K562 (cell line): Measurements from ENCODE around the gene LEPROT.

Source experiments
- CEBPB ChIP-seq: fragments of 450-650 bp; IDR thresholded peaks from 2 replicates; pipeline ENCODE4 v1.6.1; 2016; ENCODE audit warnings: missing genetic modification characterization, missing compliant biosample characterization
- TEAD4 ChIP-seq, 2 experiments: sonication (generic) in 1 of 2; formaldehyde crosslinking in 1 of 2; IDR thresholded peaks; 2 replicates each; pipeline versions ENCODE4 v1.6.1 to v1.8.0; 2012 to 2022; ENCODE audit warnings: borderline replicate concordance in 1 of 2, inconsistent platforms in 1 of 2, low read length in 1 of 2, mild to moderate bottlenecking in 1 of 2, missing genetic modification reagents in 1 of 2
- YBX1 ChIP-seq: fragments of 450-650 bp; IDR thresholded peaks from 2 replicates; pipeline ENCODE4 v1.7.1; 2016; ENCODE audit warnings: mild to moderate bottlenecking
- ZNF384 ChIP-seq: IDR thresholded peaks from 2 replicates; pipeline ENCODE4 v1.6.1; 2012; ENCODE audit warnings: low read depth, low read length, improper control_type of control experiment

DNA sequence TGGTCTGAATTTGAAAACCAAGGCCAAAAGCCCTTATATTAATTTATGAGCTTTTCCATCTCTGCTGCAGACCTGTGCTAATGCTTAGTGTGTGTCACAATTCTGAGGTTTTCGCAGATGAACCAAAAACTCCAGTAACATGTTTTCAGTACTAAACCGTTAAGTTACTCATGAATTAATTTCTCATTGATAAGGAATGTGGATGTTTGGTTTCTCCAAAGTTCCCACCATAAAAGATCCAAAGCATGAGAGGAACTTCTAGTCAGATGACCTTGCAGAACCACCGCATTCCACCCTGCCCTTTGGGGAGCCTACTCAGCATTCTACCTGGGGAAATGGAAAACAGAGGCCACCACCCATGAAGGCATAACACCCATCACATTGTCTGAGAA, 7.5 kb upstream of the LEPROT start:
- TF ChIP-seq TEAD4 (IDR thresholded peaks at IDR 0.05; ENCODE audit: low read length), result no peak
- TF ChIP-seq TEAD4 (CRISPR knock-in tag; IDR thresholded peaks at IDR 0.05; ENCODE audit: borderline replicate concordance), result no peak
- TF ChIP-seq YBX1, result no peak
- TF ChIP-seq CEBPB (tag), result no peak
- no peak for TF ChIP-seq ZNF384
